Ecto neural progenitor cell (in vitro differentiated cells): ENCODE measurements around the gene EYA2.
"Not testable (repeated sequence)": the region's sequence is repeated elsewhere in the genome, so short reads cannot be mapped to it uniquely, and the experiment has no call there.

Experiments
- DNase-seq: peaks from one replicate; pipeline ENCODE4 v3.0.0-alpha.2; 2018; ENCODE audit warnings: low spot score

Gene EYA2

GRCh38 chr20:47204850-47205122 is 310.1 kb downstream of the EYA2 start:
- not testable (repeated sequence) for DNase-seq

- DNase-seq = peak; percentile 66
These were observed 311.0 kb downstream of the EYA2 start for GRCh38 chr20:47205577-47206123.

- not testable (repeated sequence) for DNase-seq
These were observed 311.9 kb downstream of the EYA2 start for GRCh38 chr20:47206552-47206951.

- DNase-seq = no peak
These were observed 312.5 kb downstream of the EYA2 start for GRCh38 chr20:47206962-47207641.

GRCh38 chr20:47208534-47209174 is 314.0 kb downstream of the EYA2 start:
- no peak for DNase-seq

- DNase-seq = no peak
These were observed 315.3 kb downstream of the EYA2 start for GRCh38 chr20:47209982-47210381.

GRCh38 chr20:47210470-47210869 is 315.8 kb downstream of the EYA2 start:
- no peak for DNase-seq

GRCh38 chr20:47211036-47211435 is 316.4 kb downstream of the EYA2 start:
- no peak for DNase-seq

GRCh38 chr20:47212606-47213207 is 318.1 kb downstream of the EYA2 start:
- no peak for DNase-seq

GRCh38 chr20:47213966-47214365 is 319.3 kb downstream of the EYA2 start:
- DNase-seq = no peak

GRCh38 chr20:47215653-47216397 is 321.2 kb downstream of the EYA2 start:
- DNase-seq = no peak

GRCh38 chr20:47216819-47217410 is 322.3 kb downstream of the EYA2 start:
- DNase-seq = no peak

GRCh38 chr20:47217482-47218446 is 323.1 kb downstream of the EYA2 start:
- DNase-seq = no peak

GRCh38 chr20:47220161-47220582 is 325.5 kb downstream of the EYA2 start:
- DNase-seq = peak; percentile 64

GRCh38 chr20:47221036-47221625 is 326.5 kb downstream of the EYA2 start:
- DNase-seq = no peak

GRCh38 chr20:47222468-47223119 is 328.0 kb downstream of the EYA2 start:
- no peak for DNase-seq

GRCh38 chr20:47223896-47224295 is 329.3 kb downstream of the EYA2 start:
- no peak for DNase-seq

GRCh38 chr20:47224300-47224791 is 329.7 kb downstream of the EYA2 start:
- DNase-seq = no peak

- no peak for DNase-seq
These were observed 330.2 kb downstream of the EYA2 start for GRCh38 chr20:47224857-47225256.

GRCh38 chr20:47225458-47225857 is 330.8 kb downstream of the EYA2 start:
- DNase-seq = no peak
